Suppressor macrophage (primary cell): ENCODE results near the gene RUNX1.

Experiments used
- DNase-seq, 4 experiments: peaks; one replicate each; pipeline ENCODE4 v3.0.0-alpha.2; 2020 to 2022

The RUNX1 gene

GRCh38 chr21:35058058-35058457 is 9.0 kb upstream of the RUNX1 start:
- no peak for DNase-seq

GRCh38 chr21:35057428-35057827 is 8.3 kb upstream of the RUNX1 start:
- DNase-seq: no peak

- no peak for DNase-seq
Measured at GRCh38 chr21:35053356-35054096, 4.4 kb upstream of the RUNX1 start.

GRCh38 chr21:35052801-35053200 is 3.7 kb upstream of the RUNX1 start:
- DNase-seq: no peak

- DNase-seq: peak; percentile 96 to 98 (median 96)
Measured at GRCh38 chr21:35051287-35051818, 2.3 kb upstream of the RUNX1 start.

GRCh38 chr21:35050348-35051286 is 1.5 kb upstream of the RUNX1 start:
- DNase-seq: peak; percentile 36 to 78 (median 62)

GRCh38 chr21:35048183-35048601 is 910 bp downstream of the RUNX1 start:
- peak; percentile 26 to 56 (median 46) for DNase-seq

GRCh38 chr21:35046880-35047229 is 2.2 kb downstream of the RUNX1 start:
- peak in 1 of 4 experiments; percentile 23 for DNase-seq

GRCh38 chr21:35046263-35046624 is 2.9 kb downstream of the RUNX1 start:
- DNase-seq: peak in 1 of 4 experiments; percentile 11

- DNase-seq: no peak
Measured at GRCh38 chr21:35045542-35046262, 3.4 kb downstream of the RUNX1 start.

GRCh38 chr21:35044770-35045541 is 4.1 kb downstream of the RUNX1 start:
- peak in 3 of 4 experiments; percentile 30 to 56 (median 44) for DNase-seq

GRCh38 chr21:35044128-35044527 is 5.0 kb downstream of the RUNX1 start:
- DNase-seq: no peak

GRCh38 chr21:35043549-35043948 is 5.6 kb downstream of the RUNX1 start:
- no peak for DNase-seq

- DNase-seq: no peak
Measured at GRCh38 chr21:35042836-35043235, 6.3 kb downstream of the RUNX1 start.

GRCh38 chr21:35041881-35042280 is 7.2 kb downstream of the RUNX1 start:
- DNase-seq: no peak

- DNase-seq: no peak
Measured at GRCh38 chr21:35041122-35041521, 8.0 kb downstream of the RUNX1 start.

GRCh38 chr21:35039595-35040289 is 9.4 kb downstream of the RUNX1 start:
- DNase-seq: no peak

- DNase-seq: no peak
Measured at GRCh38 chr21:35038772-35039319, 10.3 kb downstream of the RUNX1 start.

- no peak for DNase-seq
Measured at GRCh38 chr21:35037384-35037765, 11.7 kb downstream of the RUNX1 start.

- DNase-seq: peak in 3 of 4 experiments; percentile 26 to 60 (median 46)
Measured at GRCh38 chr21:35036465-35037383, 12.4 kb downstream of the RUNX1 start.
